H9 (cell line): Measurements from ENCODE around the gene ADGRF1. TPM values are rescaled to one million over a fixed set of nuclear protein-coding genes. Genes with fewer than 3 reads are reported as not detected.

Source experiments
- DNase-seq: peaks from one replicate; pipeline ENCODE4 v3.0.0-alpha.2; 2017
- H2AFZ ChIP-seq: one replicate; pipeline ENCODE4 v1.6.1; 2013; ENCODE audit warnings: mild to moderate bottlenecking, low read length, control low read depth, moderate library complexity
- H2AK5ac ChIP-seq: 2 replicates; pipeline ENCODE4 v1.6.1; 2013; ENCODE audit warnings: low read length, control low read depth, mixed read lengths; ENCODE audit not compliant: insufficient read length
- H2BK120ac ChIP-seq: one replicate; pipeline ENCODE4 v1.6.1; 2013; ENCODE audit warnings: low read depth, mild to moderate bottlenecking, low read length, control low read depth, inconsistent platforms; ENCODE audit not compliant: poor library complexity, severe bottlenecking
- H2BK12ac ChIP-seq: 2 replicates; pipeline ENCODE4 v1.6.1; 2013; ENCODE audit warnings: low read length, control low read depth, mixed read lengths, low read depth; ENCODE audit not compliant: insufficient read length
- H2BK15ac ChIP-seq: 2 replicates; pipeline ENCODE4 v1.6.1; 2013; ENCODE audit warnings: low read depth, low read length, control low read depth
- H2BK20ac ChIP-seq: one replicate; pipeline ENCODE4 v1.6.1; 2013; ENCODE audit warnings: low read depth, mild to moderate bottlenecking, low read length, control low read depth, inconsistent platforms; ENCODE audit not compliant: poor library complexity, severe bottlenecking
- H2BK5ac ChIP-seq: 2 replicates; pipeline ENCODE4 v1.6.1; 2013; ENCODE audit warnings: low read length, control low read depth, mixed read lengths; ENCODE audit not compliant: insufficient read length
- H3K14ac ChIP-seq: 2 replicates; pipeline ENCODE4 v1.6.1; 2013; ENCODE audit warnings: low read length, control low read depth; ENCODE audit not compliant: insufficient read depth
- H3K18ac ChIP-seq: 2 replicates; pipeline ENCODE4 v1.6.1; 2013; ENCODE audit warnings: low read depth, mild to moderate bottlenecking, mixed read lengths, low read length, control low read depth; ENCODE audit not compliant: insufficient read length
- H3K23ac ChIP-seq: 2 replicates; pipeline ENCODE4 v1.6.1; 2013; ENCODE audit warnings: low read length, control low read depth, mixed read lengths, low read depth; ENCODE audit not compliant: insufficient read length
- H3K23me2 ChIP-seq: 2 replicates; pipeline ENCODE4 v1.6.1; 2013; ENCODE audit warnings: low read depth, mild to moderate bottlenecking, mixed read lengths, low read length, control low read depth; ENCODE audit not compliant: insufficient read length, poor library complexity, severe bottlenecking
- H3K27ac ChIP-seq: 2 replicates; pipeline ENCODE4 v1.5.1; 2013; ENCODE audit warnings: low read length, control low read depth, mixed read lengths, low read depth; ENCODE audit not compliant: insufficient read length
- H3K27me3 ChIP-seq: 2 replicates; pipeline ENCODE4 v1.6.1; 2013; ENCODE audit warnings: low read length, control low read depth, inconsistent platforms; ENCODE audit not compliant: insufficient read depth
- H3K4ac ChIP-seq: 2 replicates; pipeline ENCODE4 v1.6.1; 2013; ENCODE audit warnings: low read depth, mild to moderate bottlenecking, control low read depth, inconsistent platforms, low read length, moderate library complexity
- H3K4me1 ChIP-seq: 2 replicates; pipeline ENCODE4 v1.6.1; 2013; ENCODE audit warnings: low read length, control low read depth, inconsistent platforms; ENCODE audit not compliant: insufficient read depth
- H3K4me2 ChIP-seq: 2 replicates; pipeline ENCODE4 v1.6.1; 2013; ENCODE audit warnings: low read length, control low read depth, mixed read lengths; ENCODE audit not compliant: insufficient read length, insufficient read depth
- H3K56ac ChIP-seq: 2 replicates; pipeline ENCODE4 v1.6.1; 2013; ENCODE audit warnings: low read depth, mild to moderate bottlenecking, mixed read lengths, low read length, control low read depth; ENCODE audit not compliant: insufficient read length
- H3K79me1 ChIP-seq: 2 replicates; pipeline ENCODE4 v1.6.1; 2013; ENCODE audit warnings: low read depth, mild to moderate bottlenecking, moderate library complexity, low read length, control low read depth, inconsistent platforms; ENCODE audit not compliant: insufficient read depth, poor library complexity, severe bottlenecking
- H3K79me2 ChIP-seq: 2 replicates; pipeline ENCODE4 v1.6.1; 2013; ENCODE audit warnings: low read length, control low read depth, inconsistent platforms; ENCODE audit not compliant: insufficient read depth
- H3K9ac ChIP-seq: 2 replicates; pipeline ENCODE4 v1.6.1; 2013; ENCODE audit warnings: low read length, control low read depth, mixed read lengths; ENCODE audit not compliant: insufficient read length; ENCODE audit errors: extremely low read depth
- H3K9me3 ChIP-seq: one replicate; pipeline ENCODE4 v1.6.1; 2013; ENCODE audit warnings: low read depth, low read length, inconsistent platforms; ENCODE audit not compliant: control insufficient read depth
- H3T11ph ChIP-seq: one replicate; pipeline ENCODE4 v1.6.1; 2013; ENCODE audit warnings: mild to moderate bottlenecking, low read length, control low read depth, inconsistent platforms
- H4K20me1 ChIP-seq: one replicate; pipeline ENCODE4 v1.6.1; 2013; ENCODE audit not compliant: control insufficient read depth, insufficient read length, insufficient read depth
- H4K5ac ChIP-seq: 2 replicates; pipeline ENCODE4 v1.6.1; 2013; ENCODE audit warnings: low read depth, mild to moderate bottlenecking, mixed read lengths, low read length, control low read depth; ENCODE audit not compliant: insufficient read length
- H4K8ac ChIP-seq: replicated peaks from 2 replicates; pipeline ENCODE4 v1.6.1; 2013; ENCODE audit warnings: low read length, control low read depth, mixed read lengths, low read depth; ENCODE audit not compliant: insufficient read length
- H4K91ac ChIP-seq: 2 replicates; pipeline ENCODE4 v1.6.1; 2013; ENCODE audit warnings: low read depth, mild to moderate bottlenecking, moderate library complexity, mixed read lengths, low read length, control low read depth; ENCODE audit not compliant: insufficient read length
- H3K27ac Mint-ChIP-seq, 3 experiments: 2 replicates in 2 of 3; 3 replicates in 1 of 3; pipeline ENCODE4 v1.8.0; 2020 to 2021; ENCODE audit warnings: mixed read lengths in 3 of 3, mild to moderate bottlenecking in 1 of 3, moderate library complexity in 1 of 3
- H3K27me3 Mint-ChIP-seq: 2 replicates; pipeline ENCODE4 v1.8.0; 2021; ENCODE audit warnings: low read depth, mild to moderate bottlenecking, moderate library complexity, mixed read lengths
- H3K36me3 Mint-ChIP-seq, 3 experiments: 2 replicates in 2 of 3; 3 replicates in 1 of 3; pipeline ENCODE4 v1.8.0; 2020 to 2021; ENCODE audit warnings: low read depth in 3 of 3, mixed read lengths in 3 of 3; ENCODE audit not compliant: insufficient read depth in 1 of 3
- H3K4me1 Mint-ChIP-seq, 2 experiments: 2 replicates each; pipeline ENCODE4 v1.8.0; 2020; ENCODE audit warnings: mixed read lengths in 2 of 2
- H3K4me3 Mint-ChIP-seq, 2 experiments: 2 replicates in 1 of 2; 3 replicates in 1 of 2; pipeline ENCODE4 v1.8.0; 2020 to 2021; ENCODE audit warnings: mild to moderate bottlenecking in 2 of 2, mixed read lengths in 2 of 2, moderate library complexity in 1 of 2
- H3K9me3 Mint-ChIP-seq, 2 experiments: 2 replicates in 1 of 2; 3 replicates in 1 of 2; pipeline ENCODE4 v1.8.0; 2020; ENCODE audit warnings: mild to moderate bottlenecking in 2 of 2, mixed read lengths in 2 of 2, moderate library complexity in 1 of 2
- CTCF ChIP-seq: fragments of 200-600 bp; sonication (generic); conservative IDR thresholded peaks from 3 replicates; pipeline ENCODE4 v1.8.0; 2021; ENCODE audit warnings: antibody characterized with exemption, mild to moderate bottlenecking
- WGBS: extraction: QIAGEN DNeasy Blood & Tissue Kit; methylation state at CpG from one replicate; pipeline ENCODE4 v1.1.7; 2013; ENCODE audit warnings: missing lambda C conversion rate, low lambda C conversion rate, mixed read lengths; ENCODE audit not compliant: insufficient read length; ENCODE audit errors: extremely low coverage; 5-methylcytosine and 5-hydroxymethylcytosine counted together
- total RNA-seq: library from RNA; stranded (reverse); gene quantifications from 2 replicates; pipeline ENCODE4 v1.2.1, GENCODE V29; 2021

The ADGRF1 gene
- total RNA-seq, 1 experiment from 2014 or later, result not detected

GRCh38 chr6:46989398-46989797 is 52.7 kb downstream of the ADGRF1 start:
- Histone ChIP-seq H3T11ph (no peak overlapping the region), H3K23ac (no peak overlapping the region), H3K27ac (no peak overlapping the region), H4K20me1 (no peaks in the 10 kb centered on the region), H2BK12ac (no peak overlapping the region), H3K23me2 (no peaks in the 10 kb centered on the region), H4K91ac (no peak overlapping the region), H2BK5ac (no peak overlapping the region), H2AFZ (no peak overlapping the region), H4K8ac (no peak overlapping the region), H3K9me3 (no peaks in the 10 kb centered on the region), H3K4ac (no peak overlapping the region), H3K56ac (no peak overlapping the region), H3K4me2 (no peak overlapping the region), H3K79me1 (no peaks in the 10 kb centered on the region), H3K9ac (no peak overlapping the region), H3K4me1 (no peaks in the 10 kb centered on the region), H2BK15ac (no peak overlapping the region), H2BK20ac (no peak overlapping the region), H3K18ac (no peak overlapping the region), H2AK5ac (no peak overlapping the region), H3K79me2 (no peaks in the 10 kb centered on the region), H3K27me3 (no peaks in the 10 kb centered on the region), H3K14ac (no peak overlapping the region), H4K5ac (no peak overlapping the region), H2BK120ac (no peak overlapping the region)
- H3K4me1 Mint-ChIP-seq, result 0 out of 4 replicates have a peak, but pooled peaks cover 0 to 2% of the 10 kb centered on the region in 2 experiments
- no peak overlapping the region for H3K4me3 Mint-ChIP-seq
- H3K9me3 Mint-ChIP-seq, result no peaks in the 10 kb centered on the region
- H3K36me3 Mint-ChIP-seq, result no peaks in the 10 kb centered on the region
- DNase-seq, result no peak
- H3K27me3 Mint-ChIP-seq, result peaks cover 1% of the 10 kb centered on the region; the same call in 1 of the 2 replicates
- no CpG with 5 or more reads among the region's 3 CpGs for WGBS
- TF ChIP-seq CTCF, result no peak
- no peak overlapping the region; a peak in 1 of 7 replicates for H3K27ac Mint-ChIP-seq
